Upper lobe of left lung (tissue), 4 donors: ENCODE measurements around the gene ARVCF.

Experiments
- CTCF ChIP-seq, 6 experiments: fragments of 450-650 bp in 4 of 6; fragments of 200-600 bp in 2 of 6; sonication (generic) in 2 of 6; IDR thresholded peaks; one replicate each; pipeline ENCODE4 v1.5.1; 2016 to 2019; ENCODE audit warnings: antibody characterized with exemption in 6 of 6
- EP300 ChIP-seq, 4 donors: sonication (generic); formaldehyde crosslinking; IDR thresholded peaks; one replicate each; pipeline ENCODE4 v1.5.1; 2017; ENCODE audit warnings: antibody characterized with exemption in 4 of 4, control low read depth in 2 of 4
- POLR2A ChIP-seq, 4 donors: fragments of 450-650 bp; IDR thresholded peaks; one replicate each; pipeline ENCODE4 v1.5.1; 2016 to 2017; ENCODE audit warnings: antibody characterized with exemption in 4 of 4, mild to moderate bottlenecking in 2 of 4
- POLR2AphosphoS5 ChIP-seq, 2 donors: sonication (generic); formaldehyde crosslinking; IDR thresholded peaks; one replicate each; pipeline ENCODE4 v1.5.1; 2017; ENCODE audit warnings: antibody characterized with exemption in 2 of 2

- TF ChIP-seq EP300 (IDR thresholded peaks at IDR 0.05) (no peak), POLR2A (IDR thresholded peaks at IDR 0.05) (no peak), CTCF (IDR thresholded peaks at IDR 0.05) (no peak), POLR2AphosphoS5 (IDR thresholded peaks at IDR 0.05) (no peak)
These were observed 25.8 kb downstream of the ARVCF start for GRCh38 chr22:19990609-19991394.
